SK-N-SH (cell line): ENCODE data around the gene TBC1D20.

Source experiments
- FOSL2 ChIP-seq: IDR thresholded peaks from 2 replicates; pipeline ENCODE4 v1.4.0; 2012; ENCODE audit warnings: low read depth, mild to moderate bottlenecking, moderate library complexity, borderline replicate concordance
- GABPA ChIP-seq: IDR thresholded peaks from 2 replicates; pipeline ENCODE4 v1.4.0; 2012; ENCODE audit warnings: low read depth, mild to moderate bottlenecking
- JUND ChIP-seq: IDR thresholded peaks from 2 replicates; pipeline ENCODE4 v1.4.0; 2012
- MEF2A ChIP-seq: IDR thresholded peaks from 2 replicates; pipeline ENCODE4 v1.4.0; 2012; ENCODE audit warnings: low read depth, borderline replicate concordance
- MXI1 ChIP-seq: IDR thresholded peaks from 2 replicates; pipeline ENCODE4 v1.6.1; 2012; ENCODE audit warnings: mild to moderate bottlenecking, low read depth, low read length, improper control_type of control experiment
- NRF1 ChIP-seq: IDR thresholded peaks from 2 replicates; pipeline ENCODE4 v1.6.1; 2012; ENCODE audit warnings: low read depth, mild to moderate bottlenecking, low read length
- POLR2AphosphoS5 ChIP-seq: IDR thresholded peaks from 2 replicates; pipeline ENCODE4 v1.6.1; 2012; ENCODE audit warnings: low read depth, low read length
- RXRA ChIP-seq: IDR thresholded peaks from 2 replicates; pipeline ENCODE4 v1.4.0; 2012; ENCODE audit warnings: low read depth, mild to moderate bottlenecking, borderline replicate concordance
- SMC3 ChIP-seq: IDR thresholded peaks from 2 replicates; pipeline ENCODE4 v1.6.1; 2012; ENCODE audit warnings: low read depth, low read length, improper control_type of control experiment
- TF ChIP-seq, protein P1 (sequence below): fragments of 200-600 bp; sonication (generic); IDR thresholded peaks from 2 replicates; pipeline ENCODE4 v1.6.1; 2017; ENCODE audit warnings: antibody characterized with exemption, mild to moderate bottlenecking, moderate library complexity
- TF ChIP-seq, protein P2 (sequence below): IDR thresholded peaks from 2 replicates; pipeline ENCODE4 v1.6.1; 2012; ENCODE audit warnings: mild to moderate bottlenecking, low read depth, low read length, moderate library complexity
- TF ChIP-seq, protein P3 (sequence below): fragments of 150-350 bp; IDR thresholded peaks from 2 replicates; pipeline ENCODE4 v1.6.1; 2017; ENCODE audit warnings: antibody characterized with exemption, low read length, low read depth, borderline replicate concordance
- TF ChIP-seq, protein P4 (sequence below): IDR thresholded peaks from 2 replicates; pipeline ENCODE4; 2012

DNA sequence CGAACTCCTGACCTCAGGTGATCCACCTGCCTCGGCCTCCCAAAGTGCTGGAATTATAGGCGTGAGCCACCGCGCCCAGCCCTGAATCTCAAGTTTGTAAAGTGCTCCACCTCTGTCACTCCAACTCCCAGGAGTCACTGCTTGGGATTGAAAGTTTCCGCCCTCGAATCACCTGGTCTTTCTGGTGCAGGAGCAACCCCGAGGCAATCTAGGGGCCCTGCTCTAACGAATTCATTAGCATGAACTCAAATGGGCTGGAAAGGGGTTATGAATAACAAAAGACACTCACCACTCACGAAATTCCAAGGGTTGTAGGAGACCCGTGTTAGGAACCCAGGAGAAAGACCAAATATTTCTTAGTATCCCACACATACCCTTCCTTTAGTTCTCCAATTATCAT, 28.1 kb downstream of the TBC1D20 start:
- TF ChIP-seq, protein P1, sequence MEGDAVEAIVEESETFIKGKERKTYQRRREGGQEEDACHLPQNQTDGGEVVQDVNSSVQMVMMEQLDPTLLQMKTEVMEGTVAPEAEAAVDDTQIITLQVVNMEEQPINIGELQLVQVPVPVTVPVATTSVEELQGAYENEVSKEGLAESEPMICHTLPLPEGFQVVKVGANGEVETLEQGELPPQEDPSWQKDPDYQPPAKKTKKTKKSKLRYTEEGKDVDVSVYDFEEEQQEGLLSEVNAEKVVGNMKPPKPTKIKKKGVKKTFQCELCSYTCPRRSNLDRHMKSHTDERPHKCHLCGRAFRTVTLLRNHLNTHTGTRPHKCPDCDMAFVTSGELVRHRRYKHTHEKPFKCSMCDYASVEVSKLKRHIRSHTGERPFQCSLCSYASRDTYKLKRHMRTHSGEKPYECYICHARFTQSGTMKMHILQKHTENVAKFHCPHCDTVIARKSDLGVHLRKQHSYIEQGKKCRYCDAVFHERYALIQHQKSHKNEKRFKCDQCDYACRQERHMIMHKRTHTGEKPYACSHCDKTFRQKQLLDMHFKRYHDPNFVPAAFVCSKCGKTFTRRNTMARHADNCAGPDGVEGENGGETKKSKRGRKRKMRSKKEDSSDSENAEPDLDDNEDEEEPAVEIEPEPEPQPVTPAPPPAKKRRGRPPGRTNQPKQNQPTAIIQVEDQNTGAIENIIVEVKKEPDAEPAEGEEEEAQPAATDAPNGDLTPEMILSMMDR: no peak
- TF ChIP-seq, protein P2, sequence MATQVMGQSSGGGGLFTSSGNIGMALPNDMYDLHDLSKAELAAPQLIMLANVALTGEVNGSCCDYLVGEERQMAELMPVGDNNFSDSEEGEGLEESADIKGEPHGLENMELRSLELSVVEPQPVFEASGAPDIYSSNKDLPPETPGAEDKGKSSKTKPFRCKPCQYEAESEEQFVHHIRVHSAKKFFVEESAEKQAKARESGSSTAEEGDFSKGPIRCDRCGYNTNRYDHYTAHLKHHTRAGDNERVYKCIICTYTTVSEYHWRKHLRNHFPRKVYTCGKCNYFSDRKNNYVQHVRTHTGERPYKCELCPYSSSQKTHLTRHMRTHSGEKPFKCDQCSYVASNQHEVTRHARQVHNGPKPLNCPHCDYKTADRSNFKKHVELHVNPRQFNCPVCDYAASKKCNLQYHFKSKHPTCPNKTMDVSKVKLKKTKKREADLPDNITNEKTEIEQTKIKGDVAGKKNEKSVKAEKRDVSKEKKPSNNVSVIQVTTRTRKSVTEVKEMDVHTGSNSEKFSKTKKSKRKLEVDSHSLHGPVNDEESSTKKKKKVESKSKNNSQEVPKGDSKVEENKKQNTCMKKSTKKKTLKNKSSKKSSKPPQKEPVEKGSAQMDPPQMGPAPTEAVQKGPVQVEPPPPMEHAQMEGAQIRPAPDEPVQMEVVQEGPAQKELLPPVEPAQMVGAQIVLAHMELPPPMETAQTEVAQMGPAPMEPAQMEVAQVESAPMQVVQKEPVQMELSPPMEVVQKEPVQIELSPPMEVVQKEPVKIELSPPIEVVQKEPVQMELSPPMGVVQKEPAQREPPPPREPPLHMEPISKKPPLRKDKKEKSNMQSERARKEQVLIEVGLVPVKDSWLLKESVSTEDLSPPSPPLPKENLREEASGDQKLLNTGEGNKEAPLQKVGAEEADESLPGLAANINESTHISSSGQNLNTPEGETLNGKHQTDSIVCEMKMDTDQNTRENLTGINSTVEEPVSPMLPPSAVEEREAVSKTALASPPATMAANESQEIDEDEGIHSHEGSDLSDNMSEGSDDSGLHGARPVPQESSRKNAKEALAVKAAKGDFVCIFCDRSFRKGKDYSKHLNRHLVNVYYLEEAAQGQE: no peak
- TF ChIP-seq FOSL2 (no peak), JUND (no peak), MXI1 (no peak), GABPA (no peak), MEF2A (no peak), SMC3 (no peak), POLR2AphosphoS5 (no peak), NRF1 (no peak), RXRA (no peak)
- TF ChIP-seq, protein P3, sequence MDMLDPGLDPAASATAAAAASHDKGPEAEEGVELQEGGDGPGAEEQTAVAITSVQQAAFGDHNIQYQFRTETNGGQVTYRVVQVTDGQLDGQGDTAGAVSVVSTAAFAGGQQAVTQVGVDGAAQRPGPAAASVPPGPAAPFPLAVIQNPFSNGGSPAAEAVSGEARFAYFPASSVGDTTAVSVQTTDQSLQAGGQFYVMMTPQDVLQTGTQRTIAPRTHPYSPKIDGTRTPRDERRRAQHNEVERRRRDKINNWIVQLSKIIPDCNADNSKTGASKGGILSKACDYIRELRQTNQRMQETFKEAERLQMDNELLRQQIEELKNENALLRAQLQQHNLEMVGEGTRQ: no peak
- TF ChIP-seq, protein P4, sequence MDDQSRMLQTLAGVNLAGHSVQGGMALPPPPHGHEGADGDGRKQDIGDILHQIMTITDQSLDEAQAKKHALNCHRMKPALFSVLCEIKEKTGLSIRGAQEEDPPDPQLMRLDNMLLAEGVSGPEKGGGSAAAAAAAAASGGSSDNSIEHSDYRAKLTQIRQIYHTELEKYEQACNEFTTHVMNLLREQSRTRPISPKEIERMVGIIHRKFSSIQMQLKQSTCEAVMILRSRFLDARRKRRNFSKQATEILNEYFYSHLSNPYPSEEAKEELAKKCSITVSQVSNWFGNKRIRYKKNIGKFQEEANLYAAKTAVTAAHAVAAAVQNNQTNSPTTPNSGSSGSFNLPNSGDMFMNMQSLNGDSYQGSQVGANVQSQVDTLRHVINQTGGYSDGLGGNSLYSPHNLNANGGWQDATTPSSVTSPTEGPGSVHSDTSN: no peak
